ENCODE data around the gene TACO1. TPM values are rescaled to one million over a fixed set of nuclear protein-coding genes. Genes with fewer than 3 reads are reported as not detected.
A peak's percentile ranks its signal among the peaks of the same experiment; 100 is the strongest.

The TACO1 gene
- total and polyA plus RNA-seq, 9 of the 15 experiments (the other 6 are each of a cell fraction or from before 2014, with no cell fraction given): 10.3 to 41.6 (median 30.9) TPM

GRCh38 chr17:63635290-63635689 is 34.6 kb downstream of the TACO1 start:
- ChIA-PET CTCF (ENCODE audit: low intra/inter-chr PET ratio) (no interaction called here), POLR2A (interaction anchor here (1.9 to 2.0 kb wide), 3 partner anchors 8 to 12 kb away, joined by 4 to 10 read pairs (median 7); no protein-coding TSS in a partner anchor)
- Histone ChIP-seq H3K27ac (ENCODE audit: extremely low read depth, low read depth, low read length) (peak overlapping the region; percentile 75; the same call in 1 of the 3 replicates), H2AFZ (ENCODE audit: low read depth, low read length) (no peak overlapping the region), H3K9ac (ENCODE audit: insufficient read depth in 1 of 2, low read depth in 2 of 2, low read length in 2 of 2) (no peak overlapping the region), H3K79me2 (ENCODE audit: control insufficient read depth, insufficient read depth, low read length) (no peaks in the 10 kb centered on the region), H3K4me2 (ENCODE audit: insufficient read depth, low read length) (no peak overlapping the region), H3K36me3 (ENCODE audit: control insufficient read depth, insufficient read depth, low read length) (peaks cover 34% of the 10 kb centered on the region), H3K4me3 (no peak overlapping the region), H3K9me1 (ENCODE audit: control insufficient read depth, insufficient read depth, low read length) (no peaks in the 10 kb centered on the region), H3K27me3 (ENCODE audit: control insufficient read depth in 2 of 2, insufficient read depth in 2 of 2, low read length in 2 of 2) (no peaks in the 10 kb centered on the region), H3K9me3 (replicated peaks; ENCODE audit: control insufficient read depth, insufficient read depth, low read depth, low read length) (no peaks in the 10 kb centered on the region), H4K20me1 (replicated peaks; ENCODE audit: control insufficient read depth, insufficient read depth, low read length) (no peaks in the 10 kb centered on the region), H3K4me1 (replicated peaks in 1 of 2; ENCODE audit: control insufficient read depth in 2 of 2, insufficient read depth in 2 of 2, low read length in 2 of 2) (peaks cover 3 to 23% of the 10 kb centered on the region in 2 experiments; a peak in 4 of 5 replicates)
- 72% methylated on average over 2 of the region's 2 CpGs for WGBS (ENCODE audit: insufficient coverage, low coverage, missing lambda C conversion rate)
- TF ChIP-seq PHB (CRISPR knock-in tag; IDR thresholded peaks at IDR 0.05) (no peak), DPF2 (IDR thresholded peaks at IDR 0.05) (no peak), DACH1 (IDR thresholded peaks at IDR 0.05; ENCODE audit: partially characterized antibody) (peak; percentile 18)
- no TSS peak for BruUV-seq (replicated peaks)
- FAIRE-seq: no peak
- DNase-seq (ENCODE audit: extremely low read depth in 1 of 4, low spot score in 3 of 4): no peak
- in situ Hi-C loops (cut with MboI): no loop called here
- intact Hi-C loops (cut with micrococcal nuclease): no loop called here
- no peak for ATAC-seq

GRCh38 chr17:63635787-63636186 is 35.1 kb downstream of the TACO1 start:
- ATAC-seq (no peak), DNase-seq (ENCODE audit: extremely low read depth in 1 of 4, low spot score in 3 of 4) (no peak), FAIRE-seq (no peak)
- H3K4me3 ChIP-seq: no peak overlapping the region
- H3K79me2 ChIP-seq (ENCODE audit: control insufficient read depth, insufficient read depth, low read length): no peaks in the 10 kb centered on the region
- no peaks in the 10 kb centered on the region for H4K20me1 ChIP-seq (replicated peaks; ENCODE audit: control insufficient read depth, insufficient read depth, low read length)
- no peak overlapping the region for H3K4me2 ChIP-seq (ENCODE audit: insufficient read depth, low read length)
- H3K9ac ChIP-seq (ENCODE audit: insufficient read depth in 1 of 2, low read depth in 2 of 2, low read length in 2 of 2): no peak overlapping the region
- H3K9me1 ChIP-seq (ENCODE audit: control insufficient read depth, insufficient read depth, low read length): no peaks in the 10 kb centered on the region
- WGBS (ENCODE audit: insufficient coverage, low coverage, missing lambda C conversion rate): 80% methylated on average over 2 of the region's 2 CpGs
- no peak overlapping the region for H2AFZ ChIP-seq (ENCODE audit: low read depth, low read length)
- intact Hi-C loops (cut with micrococcal nuclease): no loop called here
- H3K36me3 ChIP-seq (ENCODE audit: control insufficient read depth, insufficient read depth, low read length): peaks cover 34% of the 10 kb centered on the region
- no TSS peak for BruUV-seq (replicated peaks)
- CTCF ChIA-PET (ENCODE audit: low intra/inter-chr PET ratio): no interaction called here
- peaks cover 3 to 23% of the 10 kb centered on the region in 2 experiments; a peak in 4 of 5 replicates for H3K4me1 ChIP-seq (replicated peaks in 1 of 2; ENCODE audit: control insufficient read depth in 2 of 2, insufficient read depth in 2 of 2, low read length in 2 of 2)
- H3K27ac ChIP-seq (ENCODE audit: extremely low read depth, low read depth, low read length): no peak overlapping the region
- H3K9me3 ChIP-seq (replicated peaks; ENCODE audit: control insufficient read depth, insufficient read depth, low read depth, low read length): no peaks in the 10 kb centered on the region
- H3K27me3 ChIP-seq (ENCODE audit: control insufficient read depth in 2 of 2, insufficient read depth in 2 of 2, low read length in 2 of 2): no peaks in the 10 kb centered on the region
- POLR2A ChIA-PET: interaction anchor here (1.9 kb wide), 2 partner anchors 9 to 11 kb away, joined by 4 to 10 read pairs; no protein-coding TSS in a partner anchor
- no peak for TF ChIP-seq HDAC8 (tag; IDR thresholded peaks at IDR 0.05)
- no peak for TF ChIP-seq HMBOX1 (IDR thresholded peaks at IDR 0.05)
- in situ Hi-C loops (cut with MboI): no loop called here

Data from K562 (cell line).